LNCaP clone FGC (cell line): ENCODE results near the gene SPATA21.

Experiments
- DNase-seq: peaks from one replicate; pipeline ENCODE4 v3.0.0-alpha.2; 2011; ENCODE audit warnings: low read depth
- H3K4me3 ChIP-seq: 2 replicates; pipeline ENCODE4 v1.5.1; 2011; ENCODE audit warnings: mild to moderate bottlenecking, low read depth, low read length, control low read depth
- TF ChIP-seq, protein P1 (sequence below): IDR thresholded peaks from 2 replicates; pipeline ENCODE4 v1.5.1; 2012; ENCODE audit warnings: mild to moderate bottlenecking; ENCODE audit not compliant: control insufficient read depth, insufficient read depth; ENCODE audit errors: extremely low read depth

The SPATA21 gene

DNA sequence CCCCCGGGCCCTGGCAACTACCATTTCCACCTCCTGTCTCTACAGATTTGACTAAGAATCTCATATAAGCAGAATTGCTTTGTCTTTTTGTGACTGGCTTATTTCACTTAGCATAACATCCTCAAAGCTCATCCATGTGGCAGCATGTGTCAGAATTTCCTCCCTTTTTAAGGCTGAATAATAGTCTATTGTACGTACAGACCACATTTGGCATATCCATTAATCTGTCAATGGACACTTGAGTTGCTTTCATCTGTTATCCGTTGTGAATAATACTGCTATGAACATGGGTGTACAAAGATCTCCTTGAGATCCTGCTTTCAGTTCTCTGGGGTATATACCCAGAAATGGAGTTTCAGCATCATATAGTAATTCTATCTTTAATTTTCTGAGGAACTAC, 24.0 kb downstream of the SPATA21 start:
- TF ChIP-seq, protein P1, sequence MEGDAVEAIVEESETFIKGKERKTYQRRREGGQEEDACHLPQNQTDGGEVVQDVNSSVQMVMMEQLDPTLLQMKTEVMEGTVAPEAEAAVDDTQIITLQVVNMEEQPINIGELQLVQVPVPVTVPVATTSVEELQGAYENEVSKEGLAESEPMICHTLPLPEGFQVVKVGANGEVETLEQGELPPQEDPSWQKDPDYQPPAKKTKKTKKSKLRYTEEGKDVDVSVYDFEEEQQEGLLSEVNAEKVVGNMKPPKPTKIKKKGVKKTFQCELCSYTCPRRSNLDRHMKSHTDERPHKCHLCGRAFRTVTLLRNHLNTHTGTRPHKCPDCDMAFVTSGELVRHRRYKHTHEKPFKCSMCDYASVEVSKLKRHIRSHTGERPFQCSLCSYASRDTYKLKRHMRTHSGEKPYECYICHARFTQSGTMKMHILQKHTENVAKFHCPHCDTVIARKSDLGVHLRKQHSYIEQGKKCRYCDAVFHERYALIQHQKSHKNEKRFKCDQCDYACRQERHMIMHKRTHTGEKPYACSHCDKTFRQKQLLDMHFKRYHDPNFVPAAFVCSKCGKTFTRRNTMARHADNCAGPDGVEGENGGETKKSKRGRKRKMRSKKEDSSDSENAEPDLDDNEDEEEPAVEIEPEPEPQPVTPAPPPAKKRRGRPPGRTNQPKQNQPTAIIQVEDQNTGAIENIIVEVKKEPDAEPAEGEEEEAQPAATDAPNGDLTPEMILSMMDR, result no peak
- H3K4me3 ChIP-seq, result no peak overlapping the region
- DNase-seq, result no peak

- TF ChIP-seq, protein P1, result no peak
- H3K4me3 ChIP-seq, result no peak overlapping the region
- no peak for DNase-seq
Observed at GRCh38 chr1:16410803-16411202, 26.4 kb downstream of the SPATA21 start.

- H3K4me3 ChIP-seq, result no peak overlapping the region
- no peak for DNase-seq
- TF ChIP-seq, protein P1, result no peak
Observed at GRCh38 chr1:16409536-16410152, 27.6 kb downstream of the SPATA21 start.

DNA sequence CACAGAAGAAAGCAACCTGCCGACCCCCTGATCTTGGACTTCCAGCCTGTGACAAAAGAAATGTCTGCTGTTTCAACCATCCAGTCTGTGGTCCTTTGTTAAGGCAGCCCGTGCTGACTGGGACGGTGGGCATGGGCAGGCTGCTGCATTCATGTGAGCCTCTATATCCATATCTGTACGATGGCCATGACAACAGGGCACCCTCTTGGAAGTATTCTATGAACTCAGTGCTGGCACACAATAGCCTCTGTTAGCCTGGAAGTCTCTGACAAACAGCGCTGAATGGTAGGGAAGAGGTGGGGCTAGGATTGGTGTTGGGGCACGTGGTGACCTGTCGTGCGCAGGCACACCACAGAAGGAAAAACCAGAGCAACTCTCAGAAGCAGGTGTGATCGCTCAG, 30.4 kb downstream of the SPATA21 start:
- DNase-seq, result no peak
- TF ChIP-seq, protein P1, result no peak

DNA sequence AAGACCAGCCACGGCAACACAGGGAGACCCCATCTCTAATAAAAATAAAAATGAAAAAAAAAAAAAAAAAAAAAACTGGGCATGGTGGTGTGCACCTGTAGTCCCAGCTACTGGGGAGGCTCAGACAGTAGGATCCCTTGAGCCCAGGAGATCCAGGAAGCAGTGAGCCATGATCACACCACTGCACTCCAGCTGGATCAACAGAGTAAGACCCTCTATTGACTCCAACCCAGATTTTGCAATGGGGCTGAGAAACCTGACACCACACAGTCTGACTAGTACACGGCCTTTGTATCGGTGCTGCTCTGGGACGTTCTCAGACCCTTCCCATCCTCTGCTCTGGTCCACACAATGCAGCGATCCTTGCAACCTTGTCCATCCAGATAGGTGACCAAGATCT, 31.8 kb downstream of the SPATA21 start:
- TF ChIP-seq, protein P1, result no peak

More for the DNA sequence above, 30.4 kb downstream of the SPATA21 start:
- H3K4me3 ChIP-seq, result no peak overlapping the region

DNA sequence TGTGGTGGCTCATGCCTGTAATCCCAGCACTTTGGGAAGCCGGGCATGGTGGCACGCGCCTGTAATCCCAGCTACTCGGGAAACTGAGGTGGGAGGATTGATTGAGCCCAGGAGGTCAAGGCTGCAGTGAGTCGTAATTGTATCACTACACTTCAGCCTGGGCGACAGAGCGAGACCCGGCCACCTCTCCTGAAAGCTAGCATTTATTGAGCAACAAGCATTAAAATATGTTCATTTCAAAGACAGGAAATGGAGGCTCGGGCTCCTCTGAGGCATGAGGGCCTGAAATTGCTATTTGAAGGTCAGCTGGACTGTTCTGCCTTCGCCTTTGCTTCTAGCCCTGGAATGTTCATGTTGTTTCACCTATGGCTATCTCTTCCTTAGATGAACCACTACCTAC, 34.5 kb downstream of the SPATA21 start:
- TF ChIP-seq, protein P1, result no peak
- H3K4me3 ChIP-seq, result no peak overlapping the region
- no peak for DNase-seq

More for the DNA sequence above, 31.8 kb downstream of the SPATA21 start:
- no peak for DNase-seq
- H3K4me3 ChIP-seq, result no peak overlapping the region

DNA sequence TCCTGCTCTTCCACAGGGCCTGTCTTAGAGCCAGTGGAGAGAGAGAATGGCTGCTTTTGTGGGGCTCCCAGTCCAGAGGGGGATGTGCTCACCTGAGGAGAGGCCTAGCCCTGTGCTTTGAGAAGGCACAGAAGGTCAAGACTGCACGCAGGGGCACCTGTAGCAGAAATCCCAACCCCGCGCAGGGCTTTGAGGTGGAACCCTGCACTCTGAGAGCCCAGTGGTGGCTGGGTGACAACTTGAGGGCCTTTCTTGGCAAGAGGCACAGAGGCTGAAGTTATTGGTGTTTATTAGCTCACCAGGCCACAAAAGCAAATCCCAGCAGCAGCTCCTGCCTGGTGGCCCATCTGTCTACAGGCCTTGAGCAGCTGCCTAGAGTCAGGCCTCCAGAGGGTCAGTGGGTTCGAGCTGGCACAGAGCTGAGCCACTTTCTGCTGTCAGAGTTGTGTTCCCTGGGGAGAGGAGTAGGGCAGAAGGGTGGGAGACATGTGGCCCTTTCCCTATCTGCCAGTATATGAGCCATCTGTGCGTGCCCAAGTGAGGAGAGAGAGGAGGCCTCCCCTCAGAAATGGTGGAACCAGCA, 38.8 kb downstream of the SPATA21 start:
- no peak overlapping the region for H3K4me3 ChIP-seq
- TF ChIP-seq, protein P1, result no peak
- DNase-seq, result no peak
